GM12872 (cell line): ENCODE measurements around the gene M1AP.

Experiments used
- TF ChIP-seq, protein P1 (sequence below): IDR thresholded peaks from 3 replicates; pipeline ENCODE4 v1.5.1; 2011; ENCODE audit warnings: low read depth, mild to moderate bottlenecking, low read length, moderate library complexity; ENCODE audit not compliant: insufficient read depth

M1AP gene

DNA sequence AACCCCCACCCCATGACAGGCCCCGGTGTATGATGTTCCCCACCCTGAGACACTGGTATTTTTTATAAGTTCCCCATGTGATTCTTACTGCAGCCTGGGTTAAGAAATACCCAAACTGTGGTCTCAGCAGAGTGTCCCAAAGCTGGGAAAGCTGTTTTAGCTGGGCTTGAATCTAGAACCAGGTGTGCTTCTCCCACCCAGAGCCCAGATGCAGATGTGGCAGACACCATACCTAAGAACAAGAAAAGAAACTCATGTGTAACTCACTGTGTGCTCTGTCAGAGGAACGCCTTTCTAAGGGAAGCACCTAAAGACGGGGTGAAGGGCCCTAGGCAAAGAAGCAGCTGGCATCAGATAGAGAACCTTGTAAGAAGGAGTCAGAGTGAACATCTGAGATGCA is 69.7 kb downstream of the M1AP start:
- TF ChIP-seq, protein P1, sequence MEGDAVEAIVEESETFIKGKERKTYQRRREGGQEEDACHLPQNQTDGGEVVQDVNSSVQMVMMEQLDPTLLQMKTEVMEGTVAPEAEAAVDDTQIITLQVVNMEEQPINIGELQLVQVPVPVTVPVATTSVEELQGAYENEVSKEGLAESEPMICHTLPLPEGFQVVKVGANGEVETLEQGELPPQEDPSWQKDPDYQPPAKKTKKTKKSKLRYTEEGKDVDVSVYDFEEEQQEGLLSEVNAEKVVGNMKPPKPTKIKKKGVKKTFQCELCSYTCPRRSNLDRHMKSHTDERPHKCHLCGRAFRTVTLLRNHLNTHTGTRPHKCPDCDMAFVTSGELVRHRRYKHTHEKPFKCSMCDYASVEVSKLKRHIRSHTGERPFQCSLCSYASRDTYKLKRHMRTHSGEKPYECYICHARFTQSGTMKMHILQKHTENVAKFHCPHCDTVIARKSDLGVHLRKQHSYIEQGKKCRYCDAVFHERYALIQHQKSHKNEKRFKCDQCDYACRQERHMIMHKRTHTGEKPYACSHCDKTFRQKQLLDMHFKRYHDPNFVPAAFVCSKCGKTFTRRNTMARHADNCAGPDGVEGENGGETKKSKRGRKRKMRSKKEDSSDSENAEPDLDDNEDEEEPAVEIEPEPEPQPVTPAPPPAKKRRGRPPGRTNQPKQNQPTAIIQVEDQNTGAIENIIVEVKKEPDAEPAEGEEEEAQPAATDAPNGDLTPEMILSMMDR: no peak

DNA sequence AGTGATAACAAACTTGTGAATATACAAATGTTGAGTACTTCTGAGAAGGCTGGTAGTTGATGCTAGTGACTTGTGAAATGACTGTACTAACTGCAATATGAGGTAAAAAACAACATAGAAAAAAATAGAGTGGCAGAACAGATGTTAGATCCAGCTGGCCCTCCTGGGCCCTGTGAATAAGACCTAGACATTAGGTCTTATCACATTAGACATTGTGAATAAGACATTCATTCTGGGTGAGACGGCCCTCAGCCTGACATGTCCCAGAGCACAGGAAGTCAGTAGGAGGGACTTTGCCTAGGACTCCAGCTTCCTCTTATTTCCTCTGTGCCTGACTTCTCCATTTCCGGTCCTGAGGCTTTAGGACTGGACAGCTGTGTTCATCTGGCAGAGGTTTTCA is 70.7 kb downstream of the M1AP start:
- TF ChIP-seq, protein P1: no peak

GRCh38 chr2:74576863-74577229 is 71.3 kb downstream of the M1AP start:
- TF ChIP-seq, protein P1: no peak

GRCh38 chr2:74576211-74576862 is 71.8 kb downstream of the M1AP start:
- TF ChIP-seq, protein P1: no peak

GRCh38 chr2:74575320-74575719 is 72.8 kb downstream of the M1AP start:
- TF ChIP-seq, protein P1: no peak

DNA sequence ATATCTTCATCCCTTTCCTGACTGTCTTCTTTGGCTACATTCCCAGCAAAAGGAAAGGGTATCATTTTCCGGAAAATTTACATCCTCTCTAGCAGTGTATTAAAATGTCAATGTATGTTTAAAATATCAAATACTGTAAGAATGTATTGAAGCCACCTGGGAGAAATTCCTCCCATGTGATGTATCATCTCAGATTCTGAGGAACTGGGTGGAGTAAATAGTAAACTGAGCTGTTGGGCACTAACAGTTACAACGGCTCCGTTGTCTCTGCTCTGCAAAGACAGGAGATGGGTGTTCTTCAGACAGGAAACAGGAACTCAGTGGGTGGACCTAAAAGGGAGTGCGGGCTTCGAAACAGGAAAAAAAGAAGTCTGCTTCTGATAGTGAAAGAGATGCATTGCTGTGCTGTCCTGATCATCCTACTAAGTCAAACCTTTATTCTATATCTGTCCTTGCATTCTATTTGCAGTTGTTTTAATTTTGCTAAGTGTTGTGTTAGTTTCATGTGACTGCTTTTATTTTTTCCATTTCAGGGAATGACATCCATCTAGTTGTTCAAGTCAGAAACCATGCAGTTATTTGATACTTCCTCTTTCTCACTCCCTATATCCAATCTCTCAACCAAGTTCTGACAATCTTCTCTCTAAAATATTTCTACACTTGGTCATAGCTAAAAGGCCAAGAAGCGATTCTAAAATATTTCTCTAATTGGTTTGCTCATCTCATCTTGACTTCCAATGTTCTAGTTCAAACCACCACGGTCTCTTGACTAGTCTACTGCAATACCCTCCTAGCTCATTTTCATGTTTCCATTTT is 74.2 kb downstream of the M1AP start:
- TF ChIP-seq, protein P1: no peak

GRCh38 chr2:74572178-74572925 is 75.8 kb downstream of the M1AP start:
- TF ChIP-seq, protein P1: peak; percentile 34; the same call in 1 of the 3 replicates
